HFFc6 (cell line): Measurements from ENCODE around the gene TMCO6. TPM values are rescaled to one million over a fixed set of nuclear protein-coding genes. Genes with fewer than 3 reads are reported as not detected.

Experiments used
- DNase-seq: peaks from one replicate; pipeline ENCODE4 v3.0.0-alpha.2; 2018
- H3K27ac Mint-ChIP-seq: 2 replicates; pipeline ENCODE4 v1.8.0; 2020; ENCODE audit warnings: mild to moderate bottlenecking, mixed read lengths
- H3K27me3 Mint-ChIP-seq: 2 replicates; pipeline ENCODE4 v1.8.0; 2021; ENCODE audit warnings: mild to moderate bottlenecking, moderate library complexity, mixed read lengths; ENCODE audit not compliant: insufficient read depth
- H3K36me3 Mint-ChIP-seq: 2 replicates; pipeline ENCODE4 v1.8.0; 2021; ENCODE audit warnings: low read depth, mixed read lengths
- H3K4me1 Mint-ChIP-seq: 2 replicates; pipeline ENCODE4 v1.8.0; 2020; ENCODE audit warnings: low read depth, mixed read lengths
- H3K4me3 Mint-ChIP-seq: 2 replicates; pipeline ENCODE4 v1.8.0; 2020; ENCODE audit warnings: mild to moderate bottlenecking, moderate library complexity, mixed read lengths
- H3K9me3 Mint-ChIP-seq: 2 replicates; pipeline ENCODE4 v1.8.0; 2020; ENCODE audit warnings: mild to moderate bottlenecking, mixed read lengths
- CTCF ChIP-seq: fragments of 200-600 bp; sonication (generic); IDR thresholded peaks from 2 replicates; pipeline ENCODE4 v1.5.0; 2021; ENCODE audit warnings: antibody characterized with exemption, mild to moderate bottlenecking
- total RNA-seq, 6 experiments: library from RNA; stranded (reverse); fragmentation: NEBNext Ultra II Directional; extraction: Animal tissue kit (Norgen Biotek cat#: 25700); gene quantifications; 2 replicates in 1 of 6; 3 replicates in 5 of 6; pipeline ENCODE4 v1.2.3, GENCODE V29; 2021

The TMCO6 gene
- total RNA-seq, 6 experiments from 2014 or later = 3.6 to 7.2 (median 6.1) TPM

DNA sequence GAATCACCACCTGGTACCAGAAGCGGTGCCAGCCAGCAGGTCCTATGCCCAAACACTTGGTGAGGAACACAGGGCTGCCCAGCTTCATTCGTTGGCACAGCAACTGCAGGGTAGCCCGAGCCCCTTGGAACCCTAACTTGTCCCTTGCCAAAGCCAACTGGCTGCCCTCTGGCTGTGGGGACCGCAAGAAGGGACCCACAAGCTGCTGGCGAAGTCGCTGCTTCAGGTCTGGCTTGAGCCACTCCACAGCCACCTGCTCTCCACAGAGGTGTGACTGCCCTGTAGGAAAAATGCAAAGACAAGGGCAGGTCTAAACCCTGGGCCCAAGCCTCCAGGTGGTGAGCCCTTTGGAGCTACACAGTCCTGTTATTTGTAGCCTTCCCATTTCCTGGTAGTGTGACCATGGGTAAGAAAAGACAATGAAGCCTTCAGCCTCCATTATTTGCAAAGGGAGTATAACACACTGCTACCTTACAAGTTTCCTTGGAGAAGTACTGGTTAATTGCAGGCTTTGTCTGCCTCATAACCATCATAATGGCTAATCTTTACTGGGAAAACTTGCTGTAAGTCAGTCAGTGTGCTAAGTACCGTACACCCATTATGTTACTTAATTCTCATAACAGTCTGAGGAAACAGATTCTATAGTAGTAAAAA is 32.3 kb downstream of the TMCO6 start:
- Mint-ChIP-seq H3K4me3 (no peak overlapping the region), H3K9me3 (no peaks in the 10 kb centered on the region), H3K4me1 (peaks cover 15% of the 10 kb centered on the region), H3K27me3 (no peaks in the 10 kb centered on the region; the same call in 1 of the 2 replicates), H3K36me3 (peaks cover 26% of the 10 kb centered on the region), H3K27ac (no peak overlapping the region)
- TF ChIP-seq CTCF = no peak
- no peak for DNase-seq

- H3K27ac Mint-ChIP-seq = no peak overlapping the region
- peaks cover 17% of the 10 kb centered on the region; the same call in 1 of the 2 replicates for H3K36me3 Mint-ChIP-seq
- no peaks in the 10 kb centered on the region for H3K9me3 Mint-ChIP-seq
- H3K4me3 Mint-ChIP-seq = no peak overlapping the region
- no peaks in the 10 kb centered on the region; the same call in 1 of the 2 replicates for H3K27me3 Mint-ChIP-seq
- no peak for TF ChIP-seq CTCF
- H3K4me1 Mint-ChIP-seq = peaks cover 5% of the 10 kb centered on the region
- no peak for DNase-seq
Measured at GRCh38 chr5:140672455-140673186, 33.4 kb downstream of the TMCO6 start.

DNA sequence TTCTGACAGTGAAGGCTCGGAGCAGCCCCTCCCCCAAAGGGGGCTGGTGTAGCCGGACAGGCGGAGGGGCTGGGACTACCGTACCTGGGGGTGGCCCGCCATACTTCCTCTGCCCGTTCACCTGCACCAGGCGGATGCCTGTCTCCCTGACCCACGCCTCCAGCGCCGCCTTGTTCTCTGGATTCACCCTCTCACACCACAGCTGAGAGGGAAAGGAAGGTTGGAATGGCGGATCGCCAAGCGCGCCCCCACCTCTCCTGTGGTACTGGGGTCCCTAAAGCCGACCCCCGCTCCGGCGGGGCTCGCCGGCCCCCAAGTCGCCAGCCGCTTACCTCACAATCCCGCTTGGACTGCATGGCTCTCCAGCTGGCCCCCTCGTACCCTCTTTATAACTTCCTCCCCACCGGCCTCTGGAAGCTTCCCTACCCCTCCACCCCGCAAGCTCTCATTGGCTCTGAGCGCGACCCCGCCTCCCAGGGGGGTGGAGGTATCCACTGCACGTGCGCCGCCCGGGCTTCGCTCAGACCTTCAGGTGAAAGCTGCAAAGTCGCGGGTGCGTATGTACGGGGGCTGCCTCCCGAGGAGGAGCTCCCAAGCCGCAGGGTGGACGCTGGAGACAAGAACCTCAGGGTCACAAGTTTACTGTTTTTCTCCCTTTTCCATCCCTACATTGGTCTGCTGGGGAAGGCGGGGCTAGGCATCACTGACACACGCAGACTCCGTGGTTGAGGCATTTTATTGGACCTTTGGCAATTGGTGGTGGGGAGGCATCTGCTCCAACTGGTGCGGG is 34.1 kb downstream of the TMCO6 start, which contains the start of gene DND1:
Gene DND1 (minus strand): TSS at position 390 of the 790 bp plus-strand sequence. CDS start 34 bp downstream, at position 356.
- TF ChIP-seq CTCF = no peak
- Mint-ChIP-seq H3K27me3 (no peaks in the 10 kb centered on the region; the same call in 1 of the 2 replicates), H3K4me3 (no peak within 1 kb of the TSS), H3K36me3 (peaks cover 10% of the 10 kb centered on the region; the same call in 1 of the 2 replicates), H3K9me3 (no peaks in the 10 kb centered on the region), H3K4me1 (no peaks in the 10 kb centered on the region), H3K27ac (peak within 1 kb of the TSS; percentile 22; the same call in 1 of the 2 replicates)
- no peak for DNase-seq

DNA sequence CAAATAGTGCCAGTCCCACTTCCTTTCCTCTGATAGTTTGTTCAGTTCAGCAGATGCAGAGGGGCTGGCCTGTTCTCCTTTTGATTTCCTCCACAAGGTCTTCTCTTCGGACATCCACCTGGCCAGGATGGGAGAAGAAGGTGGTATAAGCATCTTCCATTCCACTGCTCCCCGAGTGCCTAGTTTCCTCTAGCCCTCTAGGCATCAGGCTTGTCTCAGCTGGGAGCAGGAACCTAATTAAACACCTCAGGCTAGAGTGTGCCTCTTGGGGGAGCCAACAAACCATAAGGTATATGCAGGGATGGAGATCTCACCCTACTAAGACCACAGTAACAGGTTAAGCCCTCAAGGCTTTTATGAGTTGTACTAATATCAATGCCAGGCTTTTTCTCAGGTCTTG is 35.0 kb downstream of the TMCO6 start:
- H3K27ac Mint-ChIP-seq = peak overlapping the region; percentile 22; the same call in 1 of the 2 replicates
- no peaks in the 10 kb centered on the region for H3K9me3 Mint-ChIP-seq
- H3K4me3 Mint-ChIP-seq = no peak overlapping the region
- no peaks in the 10 kb centered on the region for H3K4me1 Mint-ChIP-seq
- H3K36me3 Mint-ChIP-seq = peaks cover 9% of the 10 kb centered on the region; the same call in 1 of the 2 replicates
- no peak for TF ChIP-seq CTCF
- no peak for DNase-seq
- H3K27me3 Mint-ChIP-seq = no peaks in the 10 kb centered on the region; the same call in 1 of the 2 replicates

DNA sequence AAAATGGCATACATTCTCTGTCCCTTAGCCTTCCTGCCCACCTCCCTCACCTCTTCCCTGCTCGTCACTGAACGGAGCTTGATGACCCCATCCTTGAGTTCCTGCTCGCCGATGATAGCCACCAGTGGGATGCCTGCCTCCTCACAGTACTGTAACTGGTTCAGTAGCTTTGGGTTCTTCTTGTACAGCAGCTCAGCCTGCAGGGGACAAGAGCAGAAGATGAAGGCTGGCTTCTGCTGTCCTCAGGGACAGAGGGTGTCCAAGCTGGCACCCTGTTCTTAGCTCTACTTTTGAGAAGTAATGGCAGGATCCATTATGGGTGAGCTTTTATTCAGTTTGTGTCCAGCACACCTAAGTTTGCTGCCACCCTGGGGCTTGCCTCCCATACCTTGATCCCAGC is 35.4 kb downstream of the TMCO6 start:
- Mint-ChIP-seq H3K27me3 (no peaks in the 10 kb centered on the region; the same call in 1 of the 2 replicates), H3K4me3 (no peak overlapping the region), H3K27ac (no peak overlapping the region), H3K36me3 (peaks cover 5% of the 10 kb centered on the region; the same call in 1 of the 2 replicates), H3K4me1 (no peaks in the 10 kb centered on the region), H3K9me3 (no peaks in the 10 kb centered on the region)
- TF ChIP-seq CTCF = no peak
- no peak for DNase-seq
